ENCODE measurements around the gene ADAMTS16.

ADAMTS16 gene

GRCh38 chr5:5342784-5343183 is 202.7 kb downstream of the ADAMTS16 start:
- H3K9me3 ChIP-seq (replicated peaks; ENCODE audit: insufficient read depth, low read length): no peaks in the 10 kb centered on the region
- no peak overlapping the region for H2AFZ ChIP-seq (ENCODE audit: low read length)
- H3K4me3 ChIP-seq (ENCODE audit: low read length): no peak overlapping the region
- H3K27me3 ChIP-seq (replicated peaks; ENCODE audit: insufficient read depth, low read length): no peaks in the 10 kb centered on the region
- H3K4me2 ChIP-seq (ENCODE audit: low read depth, low read length): no peak overlapping the region
- H3K36me3 ChIP-seq (replicated peaks; ENCODE audit: insufficient read depth, low read length): no peaks in the 10 kb centered on the region
- H3K9ac ChIP-seq (ENCODE audit: low read length): no peak overlapping the region
- no peaks in the 10 kb centered on the region for H4K20me1 ChIP-seq (ENCODE audit: insufficient read depth, low read length)
- DNase-seq: no peak
- TF ChIP-seq CTCF (IDR thresholded peaks at IDR 0.05; ENCODE audit: low read length) (no peak), EZH2 (optimal IDR thresholded peaks at IDR 0.05; ENCODE audit: low read depth, low read length) (no peak), EZH2phosphoT487 (IDR thresholded peaks at IDR 0.05; ENCODE audit: low read length) (no peak)
- no peak overlapping the region for H3K27ac ChIP-seq (ENCODE audit: low read length)
- H3F3A ChIP-seq (ENCODE audit: insufficient read depth, low read length): no peaks in the 10 kb centered on the region
- no peaks in the 10 kb centered on the region for H3K79me2 ChIP-seq (ENCODE audit: low read length)
- H3K9me2 ChIP-seq (replicated peaks; ENCODE audit: insufficient read depth, low read length): no peaks in the 10 kb centered on the region
- no peaks in the 10 kb centered on the region for H3K4me1 ChIP-seq (ENCODE audit: low read length)

GRCh38 chr5:5343568-5343967 is 203.4 kb downstream of the ADAMTS16 start:
- no peak for TF ChIP-seq EZH2phosphoT487 (IDR thresholded peaks at IDR 0.05; ENCODE audit: low read length)
- TF ChIP-seq EZH2 (optimal IDR thresholded peaks at IDR 0.05; ENCODE audit: low read depth, low read length): no peak
- TF ChIP-seq CTCF (IDR thresholded peaks at IDR 0.05; ENCODE audit: low read length): no peak
- Histone ChIP-seq H3K9ac (ENCODE audit: low read length) (no peak overlapping the region), H3K4me1 (ENCODE audit: low read length) (no peaks in the 10 kb centered on the region), H3K9me2 (replicated peaks; ENCODE audit: insufficient read depth, low read length) (no peaks in the 10 kb centered on the region), H3F3A (ENCODE audit: insufficient read depth, low read length) (no peaks in the 10 kb centered on the region), H3K79me2 (ENCODE audit: low read length) (no peaks in the 10 kb centered on the region), H3K4me2 (ENCODE audit: low read depth, low read length) (no peak overlapping the region), H3K27me3 (replicated peaks; ENCODE audit: insufficient read depth, low read length) (no peaks in the 10 kb centered on the region), H3K4me3 (ENCODE audit: low read length) (no peak overlapping the region), H3K9me3 (replicated peaks; ENCODE audit: insufficient read depth, low read length) (no peaks in the 10 kb centered on the region), H4K20me1 (ENCODE audit: insufficient read depth, low read length) (no peaks in the 10 kb centered on the region), H2AFZ (ENCODE audit: low read length) (no peak overlapping the region), H3K36me3 (replicated peaks; ENCODE audit: insufficient read depth, low read length) (no peaks in the 10 kb centered on the region), H3K27ac (ENCODE audit: low read length) (no peak overlapping the region)
- no peak for DNase-seq

DNA sequence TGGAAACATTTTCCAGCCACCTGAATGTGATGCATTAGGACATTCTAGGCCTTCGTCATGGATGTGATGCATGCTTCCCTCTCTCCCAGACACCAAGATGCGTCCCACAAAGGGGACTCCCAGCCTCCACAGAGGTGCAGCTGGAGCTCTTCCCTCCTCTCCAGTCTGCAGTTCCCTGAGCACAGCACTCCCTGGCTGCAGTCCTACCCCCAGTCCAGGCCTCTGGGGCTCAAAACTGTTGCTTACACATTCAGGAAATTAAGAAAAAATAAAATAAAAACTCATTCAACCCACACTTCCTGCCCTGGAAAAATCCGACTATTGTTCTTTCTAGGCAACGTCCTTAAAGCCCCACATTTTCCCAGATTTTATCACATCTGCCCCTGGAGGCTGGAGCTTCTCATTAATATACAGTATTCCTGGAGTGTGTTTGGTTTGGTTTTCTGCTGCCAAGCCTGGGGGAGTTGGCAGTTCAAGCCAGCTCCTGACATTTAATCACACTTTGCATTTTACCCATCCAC is 204.0 kb downstream of the ADAMTS16 start:
- H3K9ac ChIP-seq (ENCODE audit: low read length): no peak overlapping the region
- no peak for DNase-seq

More for the DNA sequence above, 204.0 kb downstream of the ADAMTS16 start:
- H2AFZ ChIP-seq (ENCODE audit: low read length): no peak overlapping the region
- no peak overlapping the region for H3K4me2 ChIP-seq (ENCODE audit: low read depth, low read length)
- TF ChIP-seq EZH2 (optimal IDR thresholded peaks at IDR 0.05; ENCODE audit: low read depth, low read length) (no peak), EZH2phosphoT487 (IDR thresholded peaks at IDR 0.05; ENCODE audit: low read length) (no peak), CTCF (IDR thresholded peaks at IDR 0.05; ENCODE audit: low read length) (no peak)
- no peaks in the 10 kb centered on the region for H3K4me1 ChIP-seq (ENCODE audit: low read length)
- H3K36me3 ChIP-seq (replicated peaks; ENCODE audit: insufficient read depth, low read length): no peaks in the 10 kb centered on the region
- no peaks in the 10 kb centered on the region for H4K20me1 ChIP-seq (ENCODE audit: insufficient read depth, low read length)
- H3K79me2 ChIP-seq (ENCODE audit: low read length): no peaks in the 10 kb centered on the region
- H3K27ac ChIP-seq (ENCODE audit: low read length): no peak overlapping the region
- no peaks in the 10 kb centered on the region for H3K27me3 ChIP-seq (replicated peaks; ENCODE audit: insufficient read depth, low read length)
- no peaks in the 10 kb centered on the region for H3K9me2 ChIP-seq (replicated peaks; ENCODE audit: insufficient read depth, low read length)
- H3K9me3 ChIP-seq (replicated peaks; ENCODE audit: insufficient read depth, low read length): no peaks in the 10 kb centered on the region
- H3F3A ChIP-seq (ENCODE audit: insufficient read depth, low read length): no peaks in the 10 kb centered on the region
- H3K4me3 ChIP-seq (ENCODE audit: low read length): no peak overlapping the region

All from MM.1S (cell line).